Measurements from ENCODE around the gene SLC44A3.
"Not testable (repeated sequence)": the region's sequence is repeated elsewhere in the genome, so short reads cannot be mapped to it uniquely, and the experiment has no call there.

SLC44A3 gene

DNA sequence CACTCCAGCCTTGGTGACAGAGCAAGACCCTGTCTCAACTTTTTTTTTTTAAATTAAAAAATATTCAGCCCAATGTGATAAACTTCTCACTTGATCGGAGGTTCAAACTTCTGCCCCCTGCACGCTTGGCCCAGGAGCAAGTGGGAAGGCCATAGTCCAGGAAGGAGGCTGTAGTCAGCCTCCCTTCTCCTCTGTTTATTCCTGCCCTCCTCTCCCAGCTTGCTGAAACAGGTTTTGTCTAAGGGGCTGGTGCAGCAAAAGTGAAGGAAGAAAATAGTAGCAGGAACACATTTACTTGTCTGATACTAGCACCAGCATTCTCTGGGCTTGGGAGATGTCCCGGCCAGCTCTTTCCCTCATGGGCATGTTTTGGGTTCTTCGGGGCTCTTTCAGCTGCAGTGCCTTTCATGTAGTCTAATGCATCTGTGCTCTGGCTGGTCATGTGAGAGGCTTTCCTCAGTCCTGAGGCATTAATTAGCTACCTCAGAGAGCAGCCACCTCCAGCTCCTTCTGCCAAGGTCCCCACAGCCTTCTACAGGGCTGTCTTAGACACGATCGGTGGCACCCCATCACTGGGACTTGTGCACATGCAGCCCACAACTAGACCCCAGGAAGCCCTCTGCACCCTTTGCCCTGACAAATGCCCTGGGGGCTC, 12.9 kb downstream of the SLC44A3 start:
- no peak for DNase-seq (ENCODE audit: extremely low read depth in 1 of 2, low read depth in 1 of 2)

DNA sequence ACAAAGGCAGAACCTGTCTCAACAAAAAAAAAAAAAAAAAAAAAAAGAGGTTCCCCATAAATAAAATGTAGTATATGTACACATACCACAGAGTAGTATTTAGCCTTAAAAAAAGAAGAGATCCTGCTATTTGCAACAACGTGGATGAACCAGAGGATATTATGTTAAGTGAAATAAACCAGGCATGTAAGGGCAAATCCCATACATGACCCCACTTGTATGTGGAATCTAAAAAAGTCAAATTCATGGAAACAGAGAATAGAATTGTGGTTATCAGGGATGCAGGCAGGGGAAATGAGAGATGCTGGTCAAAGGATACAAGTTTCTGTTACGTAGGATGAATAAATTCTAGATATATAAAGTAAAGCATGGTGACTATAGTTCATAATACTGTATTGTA, 16.7 kb downstream of the SLC44A3 start:
- no peak for DNase-seq (ENCODE audit: extremely low read depth in 1 of 2, low read depth in 1 of 2)

DNA sequence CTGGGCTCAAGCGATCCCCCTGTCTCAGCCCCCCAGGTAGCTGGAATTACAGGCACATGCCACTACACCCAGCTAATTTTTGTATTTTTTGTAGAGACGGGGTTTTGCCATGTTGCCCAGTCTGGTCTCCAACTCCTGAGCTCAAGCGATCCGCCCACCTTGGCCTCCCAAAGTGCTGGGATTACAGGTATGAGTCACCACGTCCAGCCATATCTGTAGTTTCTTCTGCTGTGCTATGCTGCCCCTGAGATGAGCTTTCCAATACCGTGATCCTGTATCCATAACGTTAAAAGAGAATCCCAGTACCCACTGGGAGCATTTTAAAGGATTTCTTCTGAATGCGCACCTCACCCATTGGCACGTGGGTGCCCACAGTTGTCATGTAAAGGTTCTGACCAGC, 20.2 kb downstream of the SLC44A3 start:
- not testable (repeated sequence) for DNase-seq (ENCODE audit: extremely low read depth in 1 of 2, low read depth in 1 of 2)

DNA sequence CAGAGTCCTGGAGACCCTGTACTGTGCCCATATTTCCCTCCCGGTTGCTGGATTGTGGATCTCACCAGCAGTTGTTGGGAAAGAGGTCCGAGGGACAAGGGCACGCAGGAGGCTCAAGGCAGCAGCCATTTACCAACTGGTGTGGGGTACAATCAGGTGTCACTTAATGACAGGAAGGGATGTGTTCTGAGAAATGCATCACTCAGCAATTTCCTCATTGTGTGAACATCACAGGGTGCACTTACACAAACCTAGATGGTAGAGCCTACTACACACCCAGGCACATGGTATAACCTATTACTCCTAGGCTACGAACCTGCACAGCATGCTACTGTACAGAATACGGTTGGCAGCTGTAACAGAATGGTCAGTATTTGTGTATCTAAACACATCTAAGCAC, 20.7 kb downstream of the SLC44A3 start:
- no peak for DNase-seq (ENCODE audit: extremely low read depth in 1 of 2, low read depth in 1 of 2)

DNA sequence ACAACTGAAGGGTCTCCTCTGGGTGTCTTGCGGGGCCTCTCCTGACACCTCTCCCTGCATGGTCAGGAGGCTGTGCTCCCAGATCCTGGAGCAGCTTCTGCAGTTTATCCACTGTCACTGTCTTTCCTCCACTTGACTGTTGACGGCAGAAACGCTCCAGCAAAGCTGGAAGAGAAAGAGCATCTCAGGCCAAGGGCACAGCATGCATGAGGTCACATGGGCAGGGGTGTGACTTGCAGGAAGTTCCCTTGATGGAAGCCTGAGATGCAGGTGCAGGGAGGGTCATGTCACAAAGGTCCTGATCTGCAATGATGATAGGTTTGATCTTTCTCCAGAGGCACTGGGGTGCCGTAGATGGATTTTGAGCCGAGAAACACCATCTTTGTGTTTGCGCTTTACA, 23.3 kb downstream of the SLC44A3 start:
- DNase-seq (ENCODE audit: extremely low read depth in 1 of 2, low read depth in 1 of 2), result no peak

DNA sequence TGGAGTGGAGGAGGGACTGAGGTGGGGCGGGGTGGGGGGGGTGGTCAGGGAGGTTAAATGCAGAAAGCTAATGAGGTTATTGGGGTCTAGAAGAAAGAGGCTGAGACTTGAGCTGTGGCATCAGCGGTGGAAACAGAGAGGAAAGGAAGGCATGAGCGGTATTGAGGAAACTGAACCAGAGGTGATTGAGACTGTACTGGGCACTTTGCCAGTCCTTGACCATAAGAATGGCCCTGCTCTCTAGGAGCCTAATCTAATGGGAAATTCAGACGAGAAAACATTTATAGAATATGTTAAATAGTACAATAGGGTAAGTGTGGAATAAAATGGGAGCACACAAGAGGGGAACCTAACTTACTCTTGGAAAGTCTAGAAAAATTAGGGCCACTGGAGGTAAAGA, 23.7 kb downstream of the SLC44A3 start:
- DNase-seq (ENCODE audit: extremely low read depth in 1 of 2, low read depth in 1 of 2), result no peak

DNA sequence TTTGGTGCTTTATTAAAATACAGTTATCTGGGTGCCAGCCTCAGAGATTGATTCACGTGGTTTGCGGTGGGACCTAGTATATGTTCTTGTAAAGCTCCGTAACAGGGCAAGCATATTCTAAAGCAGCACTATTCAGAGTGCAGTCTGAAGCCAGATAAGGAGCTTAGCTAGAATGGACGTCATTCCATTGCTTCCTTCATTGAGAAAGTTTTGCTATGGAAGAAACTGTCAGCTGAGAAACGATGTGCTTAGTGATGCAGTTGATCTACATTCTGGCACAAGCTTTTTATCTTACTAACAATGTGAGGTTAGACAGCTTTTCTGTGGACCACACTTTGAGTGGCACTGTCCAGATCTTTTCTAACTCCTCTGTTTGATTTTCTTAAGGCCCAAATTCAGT, 26.2 kb downstream of the SLC44A3 start:
- no peak for DNase-seq (ENCODE audit: extremely low read depth in 1 of 2, low read depth in 1 of 2)

DNA sequence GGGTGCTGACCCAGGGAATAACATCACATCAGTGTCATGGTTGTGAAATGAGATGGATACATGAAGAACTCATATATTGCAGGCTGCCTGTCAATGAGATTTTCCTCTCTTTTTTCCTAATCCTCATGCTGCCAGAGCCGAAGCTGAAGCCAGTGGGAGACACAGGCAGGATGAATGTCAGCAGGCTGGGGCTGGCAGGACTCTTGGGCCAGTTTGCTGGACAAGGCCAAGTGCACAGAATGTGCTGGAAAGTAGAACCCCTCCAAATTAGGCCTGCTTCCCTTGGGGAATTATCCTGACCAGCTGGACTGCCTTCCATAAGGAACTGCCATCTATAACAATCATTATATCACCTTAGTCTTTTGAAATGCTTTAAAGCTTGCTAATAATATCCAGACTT, 31.4 kb downstream of the SLC44A3 start:
- DNase-seq (ENCODE audit: extremely low read depth in 1 of 2, low read depth in 1 of 2), result no peak

DNA sequence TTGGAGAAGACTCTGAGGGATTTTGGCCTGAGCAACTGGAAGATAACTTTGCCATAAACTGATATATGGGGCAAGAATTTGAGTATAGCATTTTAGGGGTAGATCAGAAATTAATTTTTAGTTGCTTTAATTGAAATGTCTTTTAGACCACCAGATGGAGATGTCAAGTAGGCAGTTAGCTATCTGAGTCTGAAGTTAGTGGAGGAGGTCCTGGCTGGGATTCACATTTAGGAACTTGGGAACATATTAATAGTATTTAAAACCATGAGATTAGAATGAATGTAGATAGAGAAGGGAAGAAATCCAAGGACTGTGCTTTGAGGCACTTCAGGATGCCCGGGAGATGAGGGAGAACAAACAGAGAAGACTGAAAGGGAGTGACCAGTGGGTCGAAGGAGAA, 32.6 kb downstream of the SLC44A3 start:
- DNase-seq (ENCODE audit: extremely low read depth in 1 of 2, low read depth in 1 of 2), result no peak

DNA sequence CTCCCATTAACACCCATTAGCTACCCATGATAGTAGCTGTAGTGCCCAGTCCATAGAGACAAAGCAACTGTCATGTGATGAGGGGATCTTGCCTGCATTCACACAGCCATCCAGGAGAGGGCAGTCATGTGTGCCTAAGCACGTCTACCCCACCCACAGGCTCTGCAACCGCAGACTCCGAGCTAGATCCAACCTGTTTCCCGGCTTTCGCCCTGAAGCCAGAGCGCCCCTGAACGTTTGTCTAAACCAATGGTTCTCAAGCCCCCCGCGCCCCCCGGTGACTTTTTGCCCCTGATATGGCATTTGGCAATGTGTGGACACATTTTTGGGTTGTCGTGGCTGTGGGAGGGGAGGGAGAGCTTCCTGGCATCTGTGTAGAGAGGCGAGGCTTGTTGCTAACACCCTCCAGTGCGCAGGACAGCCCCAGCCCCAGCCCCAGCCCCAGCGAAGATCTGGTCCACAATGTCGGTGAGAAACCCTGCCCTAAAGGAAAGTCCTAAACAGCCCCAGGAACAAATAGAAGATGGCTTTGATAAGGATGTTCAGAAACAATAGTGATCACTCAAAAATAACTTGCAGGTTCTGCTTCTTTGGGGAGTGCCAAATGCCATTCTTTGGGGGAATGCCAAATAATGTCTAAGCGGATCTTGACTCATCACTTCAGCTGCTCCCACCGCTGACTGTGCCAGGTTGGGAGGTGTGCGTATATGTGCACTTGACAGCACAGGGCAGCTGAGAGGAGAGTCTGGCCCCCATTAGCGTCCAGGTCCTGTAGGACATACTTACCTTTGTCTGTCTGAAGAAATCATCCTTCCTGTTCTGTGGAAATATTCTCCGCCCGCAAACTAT, 34.5 kb downstream of the SLC44A3 start:
- peak; percentile 39 to 45 for DNase-seq (ENCODE audit: extremely low read depth in 1 of 2, low read depth in 1 of 2)

DNA sequence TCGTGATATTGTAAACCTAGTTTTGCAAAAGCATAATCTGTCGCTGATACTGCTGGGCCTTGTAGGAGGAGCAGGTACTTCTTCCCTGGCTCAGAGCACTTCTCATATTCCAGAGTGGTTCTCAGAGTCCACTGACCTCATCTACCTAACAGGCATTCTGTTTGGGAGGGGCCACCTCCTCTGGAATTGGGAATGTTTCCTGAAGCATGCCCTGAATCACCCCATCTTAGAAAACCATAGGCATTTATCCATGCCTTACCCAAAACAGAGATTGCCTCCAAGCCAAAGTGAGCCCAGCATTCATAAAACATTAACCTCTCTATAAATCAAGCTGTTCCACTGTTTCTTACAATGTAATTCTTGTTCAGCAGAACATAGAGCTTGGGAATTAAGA, 35.1 kb downstream of the SLC44A3 start:
- no peak for DNase-seq (ENCODE audit: extremely low read depth in 1 of 2, low read depth in 1 of 2)

DNA sequence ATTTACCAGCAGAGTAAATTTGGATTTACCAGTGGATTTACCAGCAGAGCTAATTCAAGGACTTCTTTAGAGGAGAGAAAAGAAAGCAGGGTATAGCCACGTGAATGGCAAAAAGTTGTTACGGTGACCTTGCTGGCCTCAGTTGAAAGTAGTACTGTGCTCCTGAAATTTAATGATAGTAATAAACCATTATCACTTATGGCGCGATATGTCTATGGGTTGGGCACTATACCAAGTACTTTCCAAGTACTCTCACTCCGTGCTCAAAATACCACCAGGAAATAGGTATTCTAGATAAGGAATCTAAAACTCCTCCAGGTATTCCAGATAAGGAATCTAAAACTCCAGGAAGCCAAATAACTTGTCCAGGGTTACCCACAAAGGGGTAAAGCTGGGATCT, 35.8 kb downstream of the SLC44A3 start:
- no peak for DNase-seq (ENCODE audit: extremely low read depth in 1 of 2, low read depth in 1 of 2)

DNA sequence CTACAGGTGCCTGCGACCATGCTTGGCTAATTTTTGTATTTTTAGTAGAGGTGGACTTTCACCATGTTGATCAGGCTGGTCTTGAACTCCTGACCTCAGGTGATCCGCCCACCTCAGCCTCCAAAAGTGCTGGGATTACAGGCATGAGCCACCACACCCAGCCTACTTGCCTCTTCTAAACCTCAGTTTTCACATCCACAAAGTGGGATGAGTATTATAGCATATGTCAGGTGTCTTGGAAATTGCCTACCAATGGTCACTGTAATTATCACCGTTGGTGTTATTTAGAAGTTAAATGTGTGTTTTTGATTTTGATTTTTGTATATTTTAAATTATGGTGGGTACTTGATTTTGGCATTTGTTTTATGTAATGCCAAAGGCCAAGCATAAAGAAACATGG, 36.7 kb downstream of the SLC44A3 start:
- no peak for DNase-seq (ENCODE audit: extremely low read depth in 1 of 2, low read depth in 1 of 2)

DNA sequence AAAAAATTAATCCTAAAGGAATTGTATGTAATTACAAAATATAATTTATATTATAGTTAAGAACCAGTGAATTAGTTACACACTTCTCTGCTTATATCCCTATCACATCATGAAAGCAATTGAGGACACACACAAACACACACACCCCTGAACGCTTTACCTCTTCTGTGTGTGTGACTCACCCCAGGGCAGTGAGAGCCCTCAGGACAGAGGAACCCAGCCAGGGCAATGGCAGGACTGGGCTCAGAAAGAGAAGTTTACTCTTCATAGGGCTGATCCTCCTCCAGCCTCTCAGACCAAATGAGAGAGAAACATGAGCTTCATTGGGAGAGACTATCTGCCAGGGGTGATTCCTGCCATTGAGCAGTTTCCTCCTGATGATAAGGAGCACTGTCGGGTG, 38.1 kb downstream of the SLC44A3 start:
- DNase-seq (ENCODE audit: extremely low read depth in 1 of 2, low read depth in 1 of 2), result no peak

DNA sequence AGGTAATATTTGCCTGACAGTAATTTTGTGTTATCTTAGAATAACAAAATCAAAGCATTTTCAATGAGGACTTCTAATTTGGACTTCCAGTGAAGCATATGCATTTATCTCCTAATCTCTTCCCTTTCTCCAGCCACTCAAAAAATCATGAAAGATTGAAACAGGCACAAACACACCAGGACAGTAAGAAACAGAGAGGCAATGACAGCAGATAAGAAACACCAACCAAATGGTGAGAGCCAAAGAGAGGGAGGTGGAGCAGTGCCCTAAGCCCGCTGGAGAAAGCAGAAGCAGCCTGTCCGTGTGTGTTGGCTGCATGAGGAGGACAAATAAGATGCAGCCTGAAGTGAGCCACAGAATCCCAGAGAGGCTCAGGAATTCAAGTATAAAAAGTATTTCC, 39.0 kb downstream of the SLC44A3 start:
- DNase-seq (ENCODE audit: extremely low read depth in 1 of 2, low read depth in 1 of 2), result no peak

DNA sequence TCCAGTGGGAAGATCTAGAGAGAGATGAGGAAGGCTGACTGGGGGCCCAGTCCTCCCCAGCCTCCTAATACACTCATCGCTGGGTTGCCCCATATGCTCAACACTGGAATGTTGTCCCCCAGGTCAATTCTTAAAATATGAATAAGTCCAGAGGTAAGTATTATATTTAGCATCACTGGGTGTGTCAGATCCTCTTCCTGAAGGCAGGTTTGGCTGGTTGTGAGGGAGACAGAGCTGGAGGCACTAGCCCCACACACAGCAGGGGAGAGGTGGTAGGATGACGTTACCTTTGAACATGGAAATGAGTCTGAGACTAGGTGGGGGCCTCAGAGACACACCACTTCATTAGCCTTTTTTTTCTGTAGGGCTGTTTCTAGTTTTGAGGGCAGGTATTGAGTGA, 42.6 kb downstream of the SLC44A3 start:
- DNase-seq (ENCODE audit: extremely low read depth in 1 of 2, low read depth in 1 of 2), result no peak

DNA sequence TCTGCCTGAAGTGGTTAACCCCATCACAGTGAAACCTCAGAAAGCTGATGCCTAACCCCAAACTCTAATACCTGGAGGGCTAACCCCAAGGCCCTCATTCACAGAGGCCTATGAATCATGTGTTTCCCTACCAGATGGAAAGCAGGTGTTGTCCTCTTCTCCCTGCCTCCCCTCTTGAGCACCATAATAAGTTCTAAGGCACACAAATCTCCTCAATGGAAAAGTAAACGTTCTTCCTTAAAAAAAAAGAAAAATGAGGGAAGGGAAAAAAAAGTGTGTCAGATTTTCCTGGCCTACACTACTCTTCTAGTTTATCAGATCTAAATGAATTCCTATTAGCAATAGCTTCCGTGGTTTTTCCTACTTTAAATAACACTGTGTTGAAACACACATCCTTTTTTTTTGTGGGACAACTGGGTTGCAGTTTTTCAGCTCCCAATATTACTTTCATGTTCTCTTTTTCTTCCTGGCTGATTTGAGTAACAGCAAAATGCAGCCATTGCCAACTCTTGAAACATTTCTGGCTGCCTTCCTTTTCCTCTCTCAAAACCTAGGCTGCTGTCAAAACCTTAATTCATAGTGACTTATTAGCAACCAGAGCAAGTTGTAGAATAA, 43.2 kb downstream of the SLC44A3 start:
- no peak for DNase-seq (ENCODE audit: extremely low read depth in 1 of 2, low read depth in 1 of 2)

DNA sequence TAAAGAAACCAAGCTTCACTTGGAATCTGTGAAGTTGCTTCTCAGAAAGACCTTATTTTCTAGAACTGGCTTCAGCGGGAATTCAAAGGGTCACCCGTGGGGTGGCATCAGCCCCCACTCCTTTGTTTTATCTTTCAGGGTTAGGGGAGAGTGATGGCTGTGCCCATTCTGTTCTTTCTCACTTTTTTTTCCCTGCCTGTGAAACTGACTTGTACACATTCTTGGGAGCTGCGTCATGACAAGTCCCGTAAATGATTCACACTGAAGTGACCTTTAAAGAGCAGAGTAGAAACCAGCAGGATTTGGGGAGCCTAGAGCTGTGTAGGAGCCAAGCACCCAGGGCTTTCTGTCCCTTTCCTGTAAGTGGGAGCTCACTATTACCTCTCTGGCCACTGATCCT, 43.8 kb downstream of the SLC44A3 start:
- no peak for DNase-seq (ENCODE audit: extremely low read depth in 1 of 2, low read depth in 1 of 2)

DNA sequence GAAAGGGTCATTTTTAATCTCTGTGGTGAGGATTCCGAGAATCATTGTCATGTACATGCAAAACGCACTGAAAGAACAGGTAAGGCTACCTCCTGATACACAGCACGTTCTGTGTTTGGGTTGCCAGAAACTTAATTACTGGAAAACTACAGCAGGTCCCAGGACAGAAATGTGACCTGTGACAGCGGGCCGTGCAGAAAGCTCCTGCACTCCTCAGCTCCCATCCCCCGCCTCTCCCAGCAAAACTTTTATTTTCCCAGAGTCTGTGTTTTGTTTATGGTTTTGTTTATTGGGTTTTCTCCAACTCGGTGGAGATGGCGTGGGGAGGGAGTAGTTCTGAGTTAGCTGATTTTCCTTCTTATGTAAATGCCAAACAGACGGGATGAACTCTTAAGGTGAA, 44.7 kb downstream of the SLC44A3 start:
- no peak for DNase-seq (ENCODE audit: extremely low read depth in 1 of 2, low read depth in 1 of 2)

DNA sequence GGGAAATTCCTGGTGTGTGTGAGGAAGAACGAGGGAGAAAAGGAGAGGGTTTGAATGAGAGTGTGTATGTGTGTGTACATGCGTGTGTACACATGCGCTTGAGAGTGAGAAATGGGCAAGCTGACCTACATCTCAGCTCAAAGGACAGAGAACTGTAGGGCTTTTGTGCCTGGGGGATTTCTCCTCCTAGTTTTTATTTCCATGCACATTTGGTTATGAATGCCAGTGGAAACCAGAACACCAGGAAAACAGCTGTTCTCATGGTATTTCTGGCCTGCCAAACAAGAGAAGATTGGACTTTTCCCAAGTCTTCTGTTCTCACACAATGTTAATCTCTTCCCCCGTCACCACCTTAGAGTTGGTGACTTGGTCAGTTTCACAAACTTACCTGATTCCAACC, 45.2 kb downstream of the SLC44A3 start:
- no peak for DNase-seq (ENCODE audit: extremely low read depth in 1 of 2, low read depth in 1 of 2)

DNA sequence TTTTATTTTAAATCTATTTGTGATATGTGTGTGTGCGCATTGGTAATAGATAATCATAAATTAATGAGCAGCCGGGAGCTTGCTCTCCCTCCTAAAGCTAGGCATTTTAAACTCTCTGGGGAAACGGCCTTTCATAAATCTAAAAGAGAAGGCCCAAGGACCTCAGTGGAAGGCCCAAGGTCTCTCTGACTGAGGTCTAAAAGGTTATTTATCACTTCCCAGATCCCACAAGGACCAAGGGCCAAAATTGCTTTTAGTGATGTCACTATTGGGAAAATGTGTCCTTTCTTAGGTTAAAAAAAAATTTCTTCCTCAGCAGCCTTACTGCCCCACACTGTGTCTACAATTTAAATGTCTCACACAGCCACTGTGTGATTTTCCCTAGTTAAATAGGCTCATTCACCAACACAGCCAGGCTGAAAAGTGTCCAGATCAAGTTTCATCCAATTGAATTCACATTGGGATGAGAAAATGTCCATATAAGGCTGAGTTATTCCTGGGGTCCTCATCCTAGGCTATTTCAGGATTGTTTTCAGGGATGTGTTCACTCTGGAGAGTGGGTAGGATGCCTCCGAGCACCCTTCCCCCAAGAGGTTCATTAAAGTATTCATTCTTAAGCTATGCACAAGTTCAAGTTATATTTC, 46.1 kb downstream of the SLC44A3 start:
- no peak for DNase-seq (ENCODE audit: extremely low read depth in 1 of 2, low read depth in 1 of 2)

DNA sequence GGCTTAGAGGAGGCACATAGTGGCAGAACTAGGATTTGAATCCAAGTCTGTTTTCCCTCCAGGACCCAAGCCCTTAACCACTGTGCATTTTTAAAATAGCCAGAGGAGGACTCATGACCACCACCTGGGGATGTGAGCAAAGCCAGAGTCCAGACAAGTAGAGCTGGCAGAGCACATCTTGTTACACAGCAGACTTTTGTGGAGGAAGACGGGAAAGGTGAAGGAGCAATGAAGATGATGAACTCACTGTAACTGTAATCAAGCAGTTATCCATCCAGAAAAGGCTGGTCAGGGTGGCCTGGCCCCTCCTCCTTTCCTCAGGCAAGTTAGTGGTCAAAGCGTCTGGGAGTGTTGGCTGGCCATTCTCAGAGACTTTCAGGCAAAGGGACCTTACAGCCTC, 50.9 kb downstream of the SLC44A3 start:
- no peak for DNase-seq (ENCODE audit: extremely low read depth in 1 of 2, low read depth in 1 of 2)

Measured in activated CD8-positive, alpha-beta memory T cell treated with anti-CD3 and anti-CD28 coated beads for 1 hour (primary cell).